Thymus (tissue), 11 donors: Measurements from ENCODE around the gene SYTL2. TPM values are rescaled to one million over a fixed set of nuclear protein-coding genes. Genes with fewer than 3 reads are reported as not detected.

Experiments
- DNase-seq, 9 donors: peaks; one replicate each; pipeline ENCODE4 v3.0.0-alpha.2; 2013; ENCODE audit warnings: low spot score in 9 of 9, low read depth in 6 of 9, missing footprints in 1 of 9
- H3K27ac ChIP-seq, 2 donors: one replicate each; pipeline ENCODE4 v1.5.1; 2013; ENCODE audit warnings: control low read depth in 1 of 2, low read depth in 1 of 2, low read length in 1 of 2, mild to moderate bottlenecking in 1 of 2, moderate library complexity in 1 of 2
- H3K27me3 ChIP-seq, 2 donors: one replicate each; pipeline ENCODE4 v1.5.1; 2013; ENCODE audit warnings: low read length in 1 of 2; ENCODE audit not compliant: control insufficient read depth in 2 of 2, insufficient read depth in 1 of 2
- H3K36me3 ChIP-seq, 2 donors: one replicate each; pipeline ENCODE4 v1.5.1; 2013; ENCODE audit warnings: low read length in 1 of 2, mild to moderate bottlenecking in 1 of 2, moderate library complexity in 1 of 2; ENCODE audit not compliant: control insufficient read depth in 2 of 2, insufficient read depth in 2 of 2
- H3K4me1 ChIP-seq, 2 donors: one replicate each; pipeline ENCODE4 v1.5.1; 2013; ENCODE audit warnings: low read length in 2 of 2; ENCODE audit not compliant: control insufficient read depth in 2 of 2, insufficient read depth in 2 of 2
- H3K4me3 ChIP-seq, 2 donors: one replicate each; pipeline ENCODE4 v1.5.1; 2013; ENCODE audit warnings: low read length in 2 of 2, control low read depth in 1 of 2, mild to moderate bottlenecking in 1 of 2
- H3K9me3 ChIP-seq, 2 donors: one replicate each; pipeline ENCODE4 v1.5.1; 2013; ENCODE audit warnings: low read length in 1 of 2, mild to moderate bottlenecking in 1 of 2; ENCODE audit not compliant: control insufficient read depth in 2 of 2, insufficient read depth in 1 of 2
- WGBS: extraction: QIAGEN DNeasy Blood & Tissue Kit; methylation state at CpG from one replicate; pipeline ENCODE4 v1.1.7; 2013; 5-methylcytosine and 5-hydroxymethylcytosine counted together
- polyA plus RNA-seq: library from polyadenylated mRNA; stranded (reverse); fragments of 200-250 nt; gene quantifications from one replicate; pipeline ENCODE4 v1.2.3, GENCODE V29; 2013
- total RNA-seq: library from RNA; stranded (reverse); fragments of 120-200 nt; gene quantifications from one replicate; pipeline ENCODE4 v1.2.4, GENCODE V29; 2013
- donor health status: healthy.

SYTL2 gene
- total and polyA plus RNA-seq, 2 donors = 15.1 to 22.2 TPM

- H3K9me3 ChIP-seq = no peaks in the 10 kb centered on the region
- H3K27me3 ChIP-seq = peaks cover 10 to 29% of the 10 kb centered on the region in 2 donors
- H3K4me3 ChIP-seq = no peak overlapping the region
- no peak for DNase-seq
- no peak overlapping the region for H3K27ac ChIP-seq
- 92% methylated on average over 1 of the region's 1 CpG for WGBS
- no peaks in the 10 kb centered on the region for H3K36me3 ChIP-seq
- H3K4me1 ChIP-seq = peaks cover 0 to 7% of the 10 kb centered on the region in 2 donors
Measured at GRCh38 chr11:85805387-85805786, 5.6 kb downstream of the SYTL2 start.

- 99% methylated on average over 2 of the region's 2 CpGs for WGBS
- no peaks in the 10 kb centered on the region for H3K4me1 ChIP-seq
- no peak overlapping the region for H3K4me3 ChIP-seq
- no peak for DNase-seq
- no peaks in the 10 kb centered on the region for H3K9me3 ChIP-seq
- H3K27me3 ChIP-seq = peaks cover 2 to 15% of the 10 kb centered on the region in 2 donors
- no peaks in the 10 kb centered on the region for H3K36me3 ChIP-seq
- H3K27ac ChIP-seq = no peak overlapping the region
Measured at GRCh38 chr11:85803920-85804319, 7.0 kb downstream of the SYTL2 start.

- Histone ChIP-seq H3K4me3 (no peak overlapping the region), H3K27me3 (peaks cover 0 to 13% of the 10 kb centered on the region in 2 donors), H3K4me1 (no peaks in the 10 kb centered on the region), H3K9me3 (no peaks in the 10 kb centered on the region), H3K27ac (no peak overlapping the region), H3K36me3 (no peaks in the 10 kb centered on the region)
- 93% methylated on average over 1 of the region's 1 CpG for WGBS
- no peak for DNase-seq
Measured at GRCh38 chr11:85803303-85803702, 7.6 kb downstream of the SYTL2 start.

- WGBS = over 99% methylated on average over 7 of the region's 7 CpGs
- Histone ChIP-seq H3K9me3 (no peaks in the 10 kb centered on the region), H3K36me3 (no peaks in the 10 kb centered on the region), H3K27me3 (peaks cover 0 to 7% of the 10 kb centered on the region in 2 donors), H3K4me3 (no peak overlapping the region), H3K27ac (no peak overlapping the region), H3K4me1 (no peaks in the 10 kb centered on the region)
- DNase-seq = no peak
Measured at GRCh38 chr11:85801527-85801926, 9.4 kb downstream of the SYTL2 start.

- no peaks in the 10 kb centered on the region for H3K9me3 ChIP-seq
- H3K27me3 ChIP-seq = peaks cover 0 to 7% of the 10 kb centered on the region in 2 donors
- no peaks in the 10 kb centered on the region for H3K4me1 ChIP-seq
- 96% methylated on average over 4 of the region's 4 CpGs for WGBS
- H3K27ac ChIP-seq = no peak overlapping the region
- H3K36me3 ChIP-seq = no peaks in the 10 kb centered on the region
- no peak for DNase-seq
- H3K4me3 ChIP-seq = no peak overlapping the region
Measured at GRCh38 chr11:85800595-85801342, 10.2 kb downstream of the SYTL2 start.

- no peak overlapping the region for H3K4me3 ChIP-seq
- no peaks in the 10 kb centered on the region for H3K36me3 ChIP-seq
- H3K27me3 ChIP-seq = peaks cover 0 to 3% of the 10 kb centered on the region in 2 donors
- H3K27ac ChIP-seq = no peak overlapping the region
- no peak for DNase-seq
- H3K9me3 ChIP-seq = no peaks in the 10 kb centered on the region
- 98% methylated on average over 2 of the region's 2 CpGs for WGBS
- H3K4me1 ChIP-seq = no peaks in the 10 kb centered on the region
Measured at GRCh38 chr11:85799142-85799541, 11.8 kb downstream of the SYTL2 start.

GRCh38 chr11:85798361-85798760, 12.6 kb downstream of the SYTL2 start:
- Histone ChIP-seq H3K27ac (no peak overlapping the region), H3K27me3 (peaks cover 0 to 3% of the 10 kb centered on the region in 2 donors), H3K9me3 (no peaks in the 10 kb centered on the region), H3K4me3 (no peak overlapping the region), H3K36me3 (no peaks in the 10 kb centered on the region), H3K4me1 (no peaks in the 10 kb centered on the region)
- no peak for DNase-seq
- WGBS = 97% methylated on average over 4 of the region's 4 CpGs

GRCh38 chr11:85795712-85796487, 15.0 kb downstream of the SYTL2 start:
- H3K9me3 ChIP-seq = no peaks in the 10 kb centered on the region
- peaks cover 0 to 3% of the 10 kb centered on the region in 2 donors for H3K27me3 ChIP-seq
- no peak overlapping the region for H3K27ac ChIP-seq
- H3K4me3 ChIP-seq = no peak overlapping the region
- H3K4me1 ChIP-seq = no peaks in the 10 kb centered on the region
- no peaks in the 10 kb centered on the region for H3K36me3 ChIP-seq
- 91% methylated on average over 4 of the region's 4 CpGs for WGBS
- no peak for DNase-seq

GRCh38 chr11:85791409-85791990, 19.4 kb downstream of the SYTL2 start:
- Histone ChIP-seq H3K36me3 (no peaks in the 10 kb centered on the region), H3K9me3 (no peaks in the 10 kb centered on the region), H3K27ac (no peak overlapping the region), H3K4me3 (no peak overlapping the region), H3K27me3 (no peaks in the 10 kb centered on the region), H3K4me1 (no peaks in the 10 kb centered on the region)
- no peak for DNase-seq
- 97% methylated on average over 2 of the region's 2 CpGs for WGBS
